Esophagus muscularis mucosa (tissue), 4 donors: ENCODE data around the gene TLR6. TPM values are rescaled to one million over a fixed set of nuclear protein-coding genes. Genes with fewer than 3 reads are reported as not detected.
A peak's percentile ranks its signal among the peaks of the same experiment; 100 is the strongest.

Source experiments
- DNase-seq: peaks from one replicate; pipeline ENCODE4 v3.0.0-alpha.2; 2017; ENCODE audit errors: extremely low spot score
- H3K27ac ChIP-seq, 4 donors: fragments of 200-600 bp; sonication (generic); replicated peaks in 1 of 4; 1 replicate in 3 of 4; 2 replicates in 1 of 4; pipeline ENCODE4 v1.5.1; 2016 to 2019; ENCODE audit warnings: mild to moderate bottlenecking in 1 of 4
- H3K27me3 ChIP-seq, 4 donors: fragments of 200-600 bp; sonication (generic); one replicate each; pipeline versions ENCODE4 v1.5.1 to v1.6.0; 2016 to 2019
- H3K36me3 ChIP-seq, 4 donors: fragments of 200-600 bp; sonication (generic); one replicate each; pipeline ENCODE4 v1.5.1; 2016 to 2019
- H3K4me1 ChIP-seq, 4 donors: fragments of 200-600 bp; sonication (generic); one replicate each; pipeline ENCODE4 v1.5.1; 2016 to 2019
- H3K4me3 ChIP-seq, 4 donors: fragments of 200-600 bp; sonication (generic); 1 replicate in 2 of 4; 2 replicates in 2 of 4; pipeline ENCODE4 v1.5.1; 2016 to 2019; ENCODE audit warnings: mild to moderate bottlenecking in 4 of 4, moderate library complexity in 1 of 4
- H3K9me3 ChIP-seq, 4 donors: fragments of 200-600 bp; sonication (generic); 1 replicate in 3 of 4; 2 replicates in 1 of 4; pipeline ENCODE4 v1.5.1; 2016 to 2019
- EP300 ChIP-seq: sonication (generic); formaldehyde crosslinking; IDR thresholded peaks from one replicate; pipeline ENCODE4 v1.6.1; 2017; ENCODE audit warnings: antibody characterized with exemption
- POLR2A ChIP-seq: fragments of 450-650 bp; IDR thresholded peaks from one replicate; pipeline ENCODE4 v1.6.1; 2017; ENCODE audit warnings: antibody characterized with exemption, moderate library complexity, mild to moderate bottlenecking, low read depth
- POLR2AphosphoS5 ChIP-seq, 2 donors: sonication (generic); formaldehyde crosslinking; IDR thresholded peaks; one replicate each; pipeline ENCODE4 v1.6.1; 2017; ENCODE audit warnings: antibody characterized with exemption in 2 of 2
- WGBS: methylation state at CpG from one replicate; pipeline ENCODE4 v1.1.5; 2018; 5-methylcytosine and 5-hydroxymethylcytosine counted together
- intact Hi-C: fragments of 100-400 bp; cut with DNase I; formaldehyde crosslinking; loops from one replicate; pipeline ENCODE4 v1.15.1; 2023
- total RNA-seq, 4 donors: library from RNA; depleted of rRNA; stranded (reverse); fragments of >200 nt; gene quantifications; one replicate each; pipeline versions ENCODE4 v1.1.0 to v1.2.1, GENCODE V29; 2016
- TF ChIP-seq, protein P1 (sequence below), 3 experiments: fragments of 200-600 bp in 2 of 3; fragments of 450-650 bp in 1 of 3; sonication (generic) in 2 of 3; IDR thresholded peaks; one replicate each; pipeline ENCODE4 v1.5.1; 2017 to 2019; ENCODE audit warnings: antibody characterized with exemption in 3 of 3, mild to moderate bottlenecking in 2 of 3, moderate library complexity in 1 of 3

TLR6 gene
- total RNA-seq, 4 donors from 2014 or later = 1.1 to 1.8 (median 1.7) TPM

- TF ChIP-seq POLR2AphosphoS5 (IDR thresholded peaks at IDR 0.05) (no peak), EP300 (no peak), POLR2A (no peak)
- TF ChIP-seq, protein P1, sequence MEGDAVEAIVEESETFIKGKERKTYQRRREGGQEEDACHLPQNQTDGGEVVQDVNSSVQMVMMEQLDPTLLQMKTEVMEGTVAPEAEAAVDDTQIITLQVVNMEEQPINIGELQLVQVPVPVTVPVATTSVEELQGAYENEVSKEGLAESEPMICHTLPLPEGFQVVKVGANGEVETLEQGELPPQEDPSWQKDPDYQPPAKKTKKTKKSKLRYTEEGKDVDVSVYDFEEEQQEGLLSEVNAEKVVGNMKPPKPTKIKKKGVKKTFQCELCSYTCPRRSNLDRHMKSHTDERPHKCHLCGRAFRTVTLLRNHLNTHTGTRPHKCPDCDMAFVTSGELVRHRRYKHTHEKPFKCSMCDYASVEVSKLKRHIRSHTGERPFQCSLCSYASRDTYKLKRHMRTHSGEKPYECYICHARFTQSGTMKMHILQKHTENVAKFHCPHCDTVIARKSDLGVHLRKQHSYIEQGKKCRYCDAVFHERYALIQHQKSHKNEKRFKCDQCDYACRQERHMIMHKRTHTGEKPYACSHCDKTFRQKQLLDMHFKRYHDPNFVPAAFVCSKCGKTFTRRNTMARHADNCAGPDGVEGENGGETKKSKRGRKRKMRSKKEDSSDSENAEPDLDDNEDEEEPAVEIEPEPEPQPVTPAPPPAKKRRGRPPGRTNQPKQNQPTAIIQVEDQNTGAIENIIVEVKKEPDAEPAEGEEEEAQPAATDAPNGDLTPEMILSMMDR (IDR thresholded peaks at IDR 0.05) = no peak
- DNase-seq = no peak
- Histone ChIP-seq H3K4me1 (no peaks in the 10 kb centered on the region), H3K36me3 (no peaks in the 10 kb centered on the region), H3K27ac (no peak overlapping the region), H3K4me3 (no peak overlapping the region), H3K9me3 (no peaks in the 10 kb centered on the region), H3K27me3 (no peaks in the 10 kb centered on the region)
- WGBS = 90% methylated on average over 27 of the region's 27 CpGs
- intact Hi-C loops = no loop called here
These were observed 32.9 kb downstream of the TLR6 start for GRCh38 chr4:38823766-38824165.

DNA sequence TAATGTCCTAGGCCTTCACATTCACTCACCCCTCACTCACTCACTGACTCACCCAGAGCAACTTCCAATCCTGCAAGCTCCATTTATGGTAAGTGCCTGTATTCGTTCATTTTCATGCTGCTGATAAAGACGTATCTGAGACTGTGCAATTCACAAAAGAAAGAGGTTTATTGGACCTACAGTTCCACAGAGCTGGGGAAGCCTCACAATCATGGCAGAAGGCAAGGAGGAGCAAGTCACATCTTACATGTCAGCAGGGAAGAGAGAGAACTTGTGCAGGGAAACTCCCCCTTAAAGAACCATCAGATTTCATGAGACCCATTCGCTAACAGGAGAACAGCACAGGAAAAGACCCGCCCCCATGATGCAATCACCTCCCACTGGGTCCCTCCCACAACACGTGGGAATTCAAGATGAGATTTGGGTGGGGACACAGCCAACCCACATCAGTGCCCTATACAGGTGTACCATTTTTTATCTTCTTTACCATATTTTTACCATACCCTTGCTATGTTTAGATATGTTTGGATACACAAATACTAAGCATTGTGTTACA, 33.8 kb downstream of the TLR6 start:
- 86% methylated on average over 5 of the region's 5 CpGs for WGBS
- no peaks in the 10 kb centered on the region for H3K36me3 ChIP-seq
- H3K27ac ChIP-seq = no peak overlapping the region
- no peaks in the 10 kb centered on the region for H3K4me1 ChIP-seq
- TF ChIP-seq POLR2A = no peak
- TF ChIP-seq EP300 = no peak
- TF ChIP-seq, protein P1 (IDR thresholded peaks at IDR 0.05) = no peak
- no peak for TF ChIP-seq POLR2AphosphoS5 (IDR thresholded peaks at IDR 0.05)
- H3K27me3 ChIP-seq = no peaks in the 10 kb centered on the region
- DNase-seq = no peak
- no peaks in the 10 kb centered on the region for H3K9me3 ChIP-seq
- intact Hi-C loops = no loop called here
- no peak overlapping the region for H3K4me3 ChIP-seq

- intact Hi-C loops = no loop called here
- H3K27ac ChIP-seq = no peak overlapping the region
- no peaks in the 10 kb centered on the region for H3K36me3 ChIP-seq
- TF ChIP-seq POLR2AphosphoS5 (IDR thresholded peaks at IDR 0.05) (no peak), POLR2A (no peak), EP300 (no peak)
- TF ChIP-seq, protein P1 (IDR thresholded peaks at IDR 0.05) = no peak
- H3K9me3 ChIP-seq = no peaks in the 10 kb centered on the region
- no peaks in the 10 kb centered on the region for H3K4me1 ChIP-seq
- no peak overlapping the region for H3K4me3 ChIP-seq
- DNase-seq = peak; percentile 66
- 95% methylated on average over 3 of the region's 3 CpGs for WGBS
- no peaks in the 10 kb centered on the region for H3K27me3 ChIP-seq
These were observed 34.9 kb downstream of the TLR6 start for GRCh38 chr4:38821739-38822138.

GRCh38 chr4:38820329-38821061, 36.1 kb downstream of the TLR6 start:
- TF ChIP-seq POLR2AphosphoS5 (IDR thresholded peaks at IDR 0.05) = no peak
- no peak for TF ChIP-seq EP300
- TF ChIP-seq POLR2A = no peak
- TF ChIP-seq, protein P1 (IDR thresholded peaks at IDR 0.05) = no peak
- Histone ChIP-seq H3K9me3 (peaks cover 0 to under 1% (median 0%) of the 10 kb centered on the region in 4 donors), H3K27ac (no peak overlapping the region), H3K4me3 (no peak overlapping the region), H3K27me3 (no peaks in the 10 kb centered on the region), H3K4me1 (no peaks in the 10 kb centered on the region), H3K36me3 (no peaks in the 10 kb centered on the region)
- WGBS = 93% methylated on average over 4 of the region's 4 CpGs
- peak; percentile 31 for DNase-seq
- intact Hi-C loops = no loop called here
